ENCODE measurements around the gene SNTG2. TPM values are rescaled to one million over a fixed set of nuclear protein-coding genes. Genes with fewer than 3 reads are reported as not detected.

SNTG2 gene
- total and polyA plus RNA-seq, 10 of the 15 experiments (the other 5 are each of a cell fraction or from before 2014, with no cell fraction given), result not detected

GRCh38 chr2:1115843-1116539 is 165.3 kb downstream of the SNTG2 start:
- FAIRE-seq, result no peak
- no TSS peak for BruUV-seq (replicated peaks)
- in situ Hi-C loops (cut with MboI), result no loop called here

More at GRCh38 chr2:1115843-1116539, 165.3 kb downstream of the SNTG2 start:
- Histone ChIP-seq H3K9ac (ENCODE audit: control insufficient read depth, insufficient read depth, low read length) (no peak overlapping the region), H2AFZ (ENCODE audit: control insufficient read depth, low read depth, low read length) (no peak overlapping the region), H3K4me2 (ENCODE audit: control insufficient read depth, insufficient read depth) (no peak overlapping the region), H3K36me3 (ENCODE audit: control insufficient read depth in 2 of 2, insufficient read depth in 2 of 2, low read length in 1 of 2) (no peaks in the 10 kb centered on the region), H3K27ac (ENCODE audit: control insufficient read depth, insufficient read depth) (no peak overlapping the region), H3K4me3 (no peak overlapping the region), H4K20me1 (ENCODE audit: control insufficient read depth, insufficient read depth) (no peaks in the 10 kb centered on the region), H3K27me3 (replicated peaks in 1 of 2; ENCODE audit: control insufficient read depth in 2 of 2, insufficient read depth in 2 of 2, low read length in 1 of 2) (no peaks in the 10 kb centered on the region), H3K79me2 (ENCODE audit: control insufficient read depth, insufficient read depth, low read length) (no peaks in the 10 kb centered on the region), H3K4me1 (ENCODE audit: control insufficient read depth, insufficient read depth, low read length) (no peaks in the 10 kb centered on the region), H3K9me3 (replicated peaks; ENCODE audit: control insufficient read depth, insufficient read depth, low read length) (peaks cover 2% of the 10 kb centered on the region; the same call in 1 of the 3 replicates)
- intact Hi-C loops (cut with micrococcal nuclease; ENCODE audit: unreplicated experiment), result no loop called here
- ChIA-PET RAD21 (ENCODE audit: unreplicated experiment) (no interaction called here), POLR2A (no interaction called here), SMC1A (ENCODE audit: uncharacterized antibody, unreplicated experiment) (no interaction called here), CTCF (no interaction called here)
- no peak for TF ChIP-seq PRDM15 (CRISPR knock-in tag; IDR thresholded peaks at IDR 0.05)
- no peak for TF ChIP-seq RCOR1 (conservative IDR thresholded peaks at IDR 0.05; ENCODE audit: low read depth, low read length)
- TF ChIP-seq CHD1 (IDR thresholded peaks at IDR 0.05; ENCODE audit: low read depth, low read length), result no peak
- ATAC-seq (no peak), DNase-seq (ENCODE audit: low read depth, low spot score) (no peak)
- WGBS (ENCODE audit: insufficient coverage, insufficient replicate concordance, low lambda C conversion rate, missing lambda C conversion rate), result 28% methylated on average over 12 of the region's 12 CpGs
